ENCODE measurements around the gene THRA.
A peak's percentile ranks its signal among the peaks of the same experiment; 100 is the strongest.

THRA gene, protein sequence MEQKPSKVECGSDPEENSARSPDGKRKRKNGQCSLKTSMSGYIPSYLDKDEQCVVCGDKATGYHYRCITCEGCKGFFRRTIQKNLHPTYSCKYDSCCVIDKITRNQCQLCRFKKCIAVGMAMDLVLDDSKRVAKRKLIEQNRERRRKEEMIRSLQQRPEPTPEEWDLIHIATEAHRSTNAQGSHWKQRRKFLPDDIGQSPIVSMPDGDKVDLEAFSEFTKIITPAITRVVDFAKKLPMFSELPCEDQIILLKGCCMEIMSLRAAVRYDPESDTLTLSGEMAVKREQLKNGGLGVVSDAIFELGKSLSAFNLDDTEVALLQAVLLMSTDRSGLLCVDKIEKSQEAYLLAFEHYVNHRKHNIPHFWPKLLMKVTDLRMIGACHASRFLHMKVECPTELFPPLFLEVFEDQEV

DNA sequence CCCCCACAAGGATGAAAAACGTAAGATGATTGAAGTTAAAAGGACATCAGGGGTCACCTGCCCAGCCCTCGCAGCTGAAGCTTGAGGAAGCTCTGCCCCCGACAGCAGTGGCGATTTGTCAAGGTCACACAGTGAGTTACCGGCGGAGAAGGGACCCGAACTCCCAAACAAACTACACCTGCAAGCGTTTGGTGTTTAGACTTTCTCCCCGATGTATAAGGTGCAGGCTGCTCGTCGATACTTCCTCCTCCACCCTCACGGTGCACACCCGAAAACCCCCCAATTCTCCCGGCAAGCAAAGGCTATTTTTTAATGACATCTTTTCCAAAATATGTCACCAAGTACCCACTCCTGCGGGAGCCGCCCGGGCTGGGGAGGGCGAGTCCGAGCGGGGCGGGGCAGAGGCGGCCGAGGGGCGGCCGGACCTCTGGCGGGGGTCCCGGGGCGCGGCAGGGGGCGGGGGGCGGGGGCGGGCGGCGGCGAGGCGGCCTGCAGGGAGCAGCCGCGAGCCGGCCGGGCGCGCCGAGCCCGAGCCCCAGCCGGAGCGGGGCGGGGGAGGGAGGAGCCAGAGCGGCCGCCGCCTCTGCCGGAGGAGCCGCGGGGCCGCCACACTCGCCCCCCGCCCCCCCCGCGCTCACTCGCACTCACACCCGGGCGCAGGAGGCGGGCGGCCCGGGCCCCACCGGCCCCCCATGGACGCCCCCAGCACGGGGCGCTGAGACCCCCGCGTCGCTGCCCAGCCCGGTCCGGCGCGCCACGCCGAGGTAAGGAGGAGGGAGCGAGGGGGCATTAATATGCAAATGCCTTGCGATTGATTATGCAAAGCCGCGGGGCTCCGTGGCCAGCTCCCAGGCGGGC, at the start of gene THRA:
TSS of gene THRA (plus strand) at position 637 of the 858 bp plus-strand sequence. CDS start 11,524 bp downstream, outside the sequence.
- DNase-seq: peak; percentile 53 to 54

DNA sequence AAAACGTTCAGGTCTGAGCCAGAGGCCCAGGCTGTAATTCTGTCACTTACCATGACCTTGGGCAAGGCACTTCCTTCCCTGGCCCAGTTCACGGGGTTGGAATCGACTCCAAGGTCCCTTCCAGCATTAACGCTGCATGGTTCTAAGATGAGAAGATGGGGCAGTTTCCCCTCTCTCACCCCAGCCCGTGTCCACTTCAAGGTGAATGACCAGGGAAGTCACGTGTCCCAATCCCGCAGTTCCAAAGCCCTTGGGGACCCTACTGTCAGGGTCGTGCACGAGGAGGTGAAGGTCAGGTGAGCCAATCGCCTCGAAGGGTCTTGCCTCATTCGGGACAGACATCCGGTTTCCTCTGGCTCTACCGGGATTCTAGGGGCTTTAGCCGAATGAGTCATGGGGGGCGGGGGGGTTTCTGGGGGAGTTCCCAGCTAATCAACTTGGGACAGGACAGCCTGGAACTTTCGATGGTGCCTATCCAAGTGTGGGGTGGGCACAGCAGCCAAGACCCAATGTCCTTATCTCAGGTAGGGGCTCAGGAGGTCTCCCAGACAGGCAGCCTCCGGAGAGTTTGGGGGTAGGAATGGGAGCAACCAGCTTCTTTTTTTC, 48.3 kb upstream of the THRA start:
- DNase-seq: peak in 1 of 2 donors; percentile 40

DNA sequence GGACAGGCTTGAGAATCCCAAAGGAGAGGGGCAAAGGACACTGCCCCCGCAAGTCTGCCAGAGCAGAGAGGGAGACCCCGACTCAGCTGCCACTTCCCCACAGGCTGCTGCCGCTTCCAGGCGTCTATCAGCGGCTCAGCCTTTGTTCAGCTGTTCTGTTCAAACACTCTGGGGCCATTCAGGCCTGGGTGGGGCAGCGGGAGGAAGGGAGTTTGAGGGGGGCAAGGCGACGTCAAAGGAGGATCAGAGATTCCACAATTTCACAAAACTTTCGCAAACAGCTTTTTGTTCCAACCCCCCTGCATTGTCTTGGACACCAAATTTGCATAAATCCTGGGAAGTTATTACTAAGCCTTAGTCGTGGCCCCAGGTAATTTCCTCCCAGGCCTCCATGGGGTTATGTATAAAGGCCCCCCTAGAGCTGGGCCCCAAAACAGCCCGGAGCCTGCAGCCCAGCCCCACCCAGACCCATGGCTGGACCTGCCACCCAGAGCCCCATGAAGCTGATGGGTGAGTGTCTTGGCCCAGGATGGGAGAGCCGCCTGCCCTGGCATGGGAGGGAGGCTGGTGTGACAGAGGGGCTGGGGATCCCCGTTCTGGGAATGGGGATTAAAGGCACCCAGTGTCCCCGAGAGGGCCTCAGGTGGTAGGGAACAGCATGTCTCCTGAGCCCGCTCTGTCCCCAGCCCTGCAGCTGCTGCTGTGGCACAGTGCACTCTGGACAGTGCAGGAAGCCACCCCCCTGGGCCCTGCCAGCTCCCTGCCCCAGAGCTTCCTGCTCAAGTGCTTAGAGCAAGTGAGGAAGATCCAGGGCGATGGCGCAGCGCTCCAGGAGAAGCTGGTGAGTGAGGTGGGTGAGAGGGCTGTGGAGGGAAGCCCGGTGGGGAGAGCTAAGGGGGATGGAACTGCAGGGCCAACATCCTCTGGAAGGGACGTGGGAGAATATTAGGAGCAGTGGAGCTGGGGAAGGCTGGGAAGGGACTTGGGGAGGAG, 47.5 kb upstream of the THRA start, which contains the start of gene CSF3:
TSS of gene CSF3 (plus strand) at position 436 of the 993 bp plus-strand sequence. CDS start at position 471, 35 bp downstream.
- peak; percentile 64 to 71 for DNase-seq

DNA sequence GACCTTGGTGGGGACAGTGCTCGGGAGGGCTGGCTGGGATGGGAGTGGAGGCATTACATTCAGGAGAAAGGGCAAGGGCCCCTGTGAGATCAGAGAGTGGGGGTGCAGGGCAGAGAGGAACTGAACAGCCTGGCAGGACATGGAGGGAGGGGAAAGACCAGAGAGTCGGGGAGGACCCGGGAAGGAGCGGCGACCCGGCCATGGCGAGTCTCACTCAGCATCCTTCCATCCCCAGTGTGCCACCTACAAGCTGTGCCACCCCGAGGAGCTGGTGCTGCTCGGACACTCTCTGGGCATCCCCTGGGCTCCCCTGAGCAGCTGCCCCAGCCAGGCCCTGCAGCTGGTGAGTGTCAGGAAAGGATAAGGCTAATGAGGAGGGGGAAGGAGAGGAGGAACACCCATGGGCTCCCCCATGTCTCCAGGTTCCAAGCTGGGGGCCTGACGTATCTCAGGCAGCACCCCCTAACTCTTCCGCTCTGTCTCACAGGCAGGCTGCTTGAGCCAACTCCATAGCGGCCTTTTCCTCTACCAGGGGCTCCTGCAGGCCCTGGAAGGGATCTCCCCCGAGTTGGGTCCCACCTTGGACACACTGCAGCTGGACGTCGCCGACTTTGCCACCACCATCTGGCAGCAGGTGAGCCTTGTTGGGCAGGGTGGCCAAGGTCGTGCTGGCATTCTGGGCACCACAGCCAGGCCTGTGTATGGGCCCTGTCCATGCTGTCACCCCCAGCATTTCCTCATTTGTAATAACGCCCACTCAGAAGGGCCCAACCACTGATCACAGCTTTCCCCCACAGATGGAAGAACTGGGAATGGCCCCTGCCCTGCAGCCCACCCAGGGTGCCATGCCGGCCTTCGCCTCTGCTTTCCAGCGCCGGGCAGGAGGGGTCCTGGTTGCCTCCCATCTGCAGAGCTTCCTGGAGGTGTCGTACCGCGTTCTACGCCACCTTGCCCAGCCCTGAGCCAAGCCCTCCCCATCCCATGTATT, 46.5 kb upstream of the THRA start:
- peak in 1 of 2 donors; percentile 28 for DNase-seq

DNA sequence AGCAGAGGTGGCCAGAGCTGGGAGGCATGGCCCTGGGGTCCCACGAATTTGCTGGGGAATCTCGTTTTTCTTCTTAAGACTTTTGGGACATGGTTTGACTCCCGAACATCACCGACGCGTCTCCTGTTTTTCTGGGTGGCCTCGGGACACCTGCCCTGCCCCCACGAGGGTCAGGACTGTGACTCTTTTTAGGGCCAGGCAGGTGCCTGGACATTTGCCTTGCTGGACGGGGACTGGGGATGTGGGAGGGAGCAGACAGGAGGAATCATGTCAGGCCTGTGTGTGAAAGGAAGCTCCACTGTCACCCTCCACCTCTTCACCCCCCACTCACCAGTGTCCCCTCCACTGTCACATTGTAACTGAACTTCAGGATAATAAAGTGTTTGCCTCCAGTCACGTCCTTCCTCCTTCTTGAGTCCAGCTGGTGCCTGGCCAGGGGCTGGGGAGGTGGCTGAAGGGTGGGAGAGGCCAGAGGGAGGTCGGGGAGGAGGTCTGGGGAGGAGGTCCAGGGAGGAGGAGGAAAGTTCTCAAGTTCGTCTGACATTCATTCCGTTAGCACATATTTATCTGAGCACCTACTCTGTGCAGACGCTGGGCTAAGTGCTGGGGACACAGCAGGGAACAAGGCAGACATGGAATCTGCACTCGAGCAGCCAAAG, 45.2 kb upstream of the THRA start:
- DNase-seq: no peak

DNA sequence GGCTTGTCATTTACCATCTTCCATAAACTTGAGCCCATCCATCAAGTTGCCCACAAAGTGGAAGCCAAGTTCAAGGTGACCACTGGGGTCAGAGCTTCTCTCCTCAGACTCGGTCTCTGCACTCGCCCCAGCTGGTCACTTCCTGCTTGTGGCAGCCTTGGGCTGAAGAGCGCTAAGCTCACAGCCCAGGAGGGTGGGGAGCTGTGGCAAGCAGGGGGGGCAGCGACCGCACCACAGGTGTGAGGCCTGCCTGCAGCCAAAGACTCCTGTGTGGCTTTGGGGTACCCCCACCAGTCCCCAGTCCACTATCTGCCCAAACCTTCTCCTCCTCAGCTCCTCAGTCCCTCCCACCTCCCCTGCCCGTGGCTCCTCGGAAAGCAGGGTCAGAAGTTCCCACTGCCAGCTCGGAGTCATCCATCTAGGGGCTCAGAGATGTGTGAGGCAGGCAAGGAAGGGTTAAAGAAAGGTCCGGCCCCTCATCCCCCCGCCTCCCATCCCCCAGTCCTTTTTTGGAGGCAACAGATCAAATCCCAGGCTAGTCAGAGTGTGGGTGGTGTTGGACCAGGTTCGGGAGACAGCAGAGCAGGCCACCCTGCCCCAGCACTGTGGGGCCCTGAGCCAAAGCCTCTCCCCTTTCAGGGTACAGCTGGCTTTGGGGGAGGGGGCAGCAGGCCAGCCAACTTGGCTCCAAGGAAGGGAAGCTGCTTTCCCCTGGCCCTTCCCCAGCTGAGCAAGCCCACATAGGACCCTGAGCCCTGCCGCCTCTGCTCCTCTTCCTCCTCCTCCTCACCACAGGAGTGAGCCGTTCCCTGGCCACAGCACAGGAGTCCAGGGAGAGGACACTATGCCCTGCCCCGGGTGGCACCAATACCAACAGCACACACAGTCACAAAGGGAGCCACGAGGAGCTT, 44.3 kb upstream of the THRA start:
- no peak for DNase-seq

DNA sequence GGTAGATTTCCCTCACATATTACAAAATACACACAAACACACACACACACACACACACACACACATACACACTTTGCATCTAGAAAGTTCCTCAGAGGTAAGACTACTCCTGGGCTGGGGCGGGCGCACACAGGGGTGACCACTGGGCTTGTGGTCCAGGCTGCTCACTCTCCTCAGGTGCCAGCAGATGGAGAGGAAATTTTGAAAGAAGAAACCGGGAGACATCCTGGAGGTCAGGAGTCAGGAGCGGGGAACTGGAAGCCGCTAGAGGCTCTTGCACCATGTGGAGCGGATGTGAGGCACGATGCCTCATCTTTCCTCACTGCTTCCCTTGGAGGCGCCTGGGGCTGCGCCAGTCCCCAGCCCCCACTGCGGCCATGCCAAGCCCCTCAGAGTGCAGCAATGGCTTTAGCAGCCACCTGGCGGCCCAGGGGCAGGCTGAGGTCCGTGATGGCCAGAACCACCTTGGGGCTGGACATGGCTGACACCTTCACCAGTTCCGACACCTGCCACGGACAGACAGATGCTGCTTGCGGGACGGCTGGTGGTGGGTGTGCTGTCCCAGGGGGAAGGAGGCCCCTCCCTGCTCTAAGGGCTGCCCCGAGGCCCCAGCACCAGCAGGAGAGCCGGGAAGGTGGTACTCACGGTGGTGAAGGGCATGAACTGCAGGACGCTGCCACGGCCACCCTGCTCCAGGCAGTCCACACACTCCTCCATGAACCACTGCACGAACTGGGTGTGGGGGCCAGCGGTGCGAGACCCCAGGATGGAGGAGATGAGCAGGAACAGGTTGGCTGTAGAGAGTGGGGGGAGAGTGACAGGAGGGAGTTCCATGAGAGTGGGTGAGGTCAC, 43.4 kb upstream of the THRA start:
- no peak for DNase-seq

DNA sequence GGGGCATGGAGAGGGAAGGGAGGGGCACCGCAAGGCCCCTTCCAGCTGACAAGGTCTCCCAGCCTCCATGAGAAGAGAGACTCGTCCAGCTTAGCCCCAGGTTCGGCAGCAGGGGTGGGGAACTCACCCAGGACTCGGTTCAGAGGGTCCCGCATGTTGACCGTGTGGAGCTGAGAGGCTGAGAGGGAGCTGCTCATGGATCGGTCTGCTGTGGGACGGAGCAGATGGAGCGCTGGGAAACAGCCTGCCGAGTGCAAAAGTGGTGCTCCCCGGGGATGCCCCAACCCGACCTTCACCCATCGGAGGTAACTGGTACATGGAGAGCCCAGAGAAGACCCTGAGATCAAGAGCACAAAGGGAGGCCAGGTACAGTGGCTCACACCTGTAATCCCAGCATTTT, 42.6 kb upstream of the THRA start:
- DNase-seq: no peak

DNA sequence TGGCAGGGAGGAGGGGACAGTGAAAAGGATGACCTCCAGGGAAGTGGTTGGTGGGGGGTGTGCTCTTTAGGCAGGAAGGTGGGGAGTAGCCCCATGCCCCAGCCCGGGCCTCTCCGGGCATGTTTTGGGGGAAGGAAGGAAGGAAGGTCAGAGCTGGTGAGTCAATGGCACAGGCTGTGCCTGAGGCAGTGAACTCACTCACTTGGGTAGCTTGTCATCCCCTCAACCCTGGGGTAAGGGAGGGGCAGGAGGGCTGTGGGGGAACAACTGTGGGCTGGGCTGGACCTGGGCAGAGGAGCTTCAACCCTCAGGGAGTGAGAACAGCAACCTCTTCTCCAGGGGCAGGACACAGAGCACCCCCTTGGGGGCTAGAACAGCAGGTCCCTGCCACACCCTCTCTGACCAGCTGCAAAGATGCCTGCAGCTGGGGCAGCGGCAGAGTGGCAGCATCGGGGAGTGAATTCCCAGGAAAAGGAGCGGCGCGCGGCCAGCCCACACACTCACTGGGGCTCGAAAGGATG, 41.3 kb upstream of the THRA start:
- DNase-seq: no peak

DNA sequence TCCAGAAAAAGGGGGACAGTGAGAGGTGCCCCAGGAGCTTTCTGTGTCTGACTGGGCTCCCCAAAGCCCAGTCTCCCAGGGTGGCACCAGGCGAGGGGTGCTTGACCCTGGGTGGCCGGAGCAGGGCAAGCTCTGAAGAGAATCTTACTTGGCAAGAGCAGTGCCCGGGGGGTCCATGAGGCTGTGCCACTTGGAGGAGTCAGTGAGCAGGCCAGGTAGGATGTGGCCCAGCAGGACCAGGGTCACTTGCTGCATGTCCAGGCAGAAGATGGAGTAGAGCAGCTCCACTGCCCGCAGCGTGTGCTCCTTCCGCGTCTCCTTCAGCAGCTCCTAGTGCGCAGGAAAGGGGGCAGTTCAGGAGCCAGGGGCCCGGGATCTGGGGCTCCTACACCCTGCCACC, 40.3 kb upstream of the THRA start:
- no peak for DNase-seq

DNA sequence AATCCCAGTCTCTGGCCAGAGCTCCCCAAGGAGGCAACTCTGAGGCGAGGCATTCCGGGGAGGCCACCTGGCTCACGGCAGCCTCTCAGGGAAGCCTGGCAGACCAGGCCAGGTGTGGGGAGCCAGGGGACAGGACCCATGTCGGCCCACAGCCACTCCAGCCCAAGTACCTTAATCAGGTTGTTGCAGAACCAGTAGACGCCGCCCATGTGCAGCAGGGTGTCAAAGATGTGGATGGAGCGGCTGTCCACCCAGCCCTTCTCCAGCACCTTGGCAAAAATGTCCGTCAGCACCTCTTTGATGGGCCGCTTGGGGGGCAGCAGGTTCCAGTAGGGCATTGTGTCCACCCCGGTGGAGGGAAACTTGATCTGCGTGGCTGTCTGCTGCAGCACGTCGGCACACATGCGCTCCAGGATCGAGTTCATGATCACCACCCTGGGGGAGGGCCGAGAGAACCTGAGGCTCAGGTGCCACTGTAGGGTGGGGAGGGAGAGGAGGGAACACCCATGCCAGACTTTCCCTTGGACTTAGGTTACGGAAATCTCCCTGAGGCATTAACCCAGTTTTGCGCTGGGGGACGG, 39.7 kb upstream of the THRA start:
- DNase-seq: no peak

DNA sequence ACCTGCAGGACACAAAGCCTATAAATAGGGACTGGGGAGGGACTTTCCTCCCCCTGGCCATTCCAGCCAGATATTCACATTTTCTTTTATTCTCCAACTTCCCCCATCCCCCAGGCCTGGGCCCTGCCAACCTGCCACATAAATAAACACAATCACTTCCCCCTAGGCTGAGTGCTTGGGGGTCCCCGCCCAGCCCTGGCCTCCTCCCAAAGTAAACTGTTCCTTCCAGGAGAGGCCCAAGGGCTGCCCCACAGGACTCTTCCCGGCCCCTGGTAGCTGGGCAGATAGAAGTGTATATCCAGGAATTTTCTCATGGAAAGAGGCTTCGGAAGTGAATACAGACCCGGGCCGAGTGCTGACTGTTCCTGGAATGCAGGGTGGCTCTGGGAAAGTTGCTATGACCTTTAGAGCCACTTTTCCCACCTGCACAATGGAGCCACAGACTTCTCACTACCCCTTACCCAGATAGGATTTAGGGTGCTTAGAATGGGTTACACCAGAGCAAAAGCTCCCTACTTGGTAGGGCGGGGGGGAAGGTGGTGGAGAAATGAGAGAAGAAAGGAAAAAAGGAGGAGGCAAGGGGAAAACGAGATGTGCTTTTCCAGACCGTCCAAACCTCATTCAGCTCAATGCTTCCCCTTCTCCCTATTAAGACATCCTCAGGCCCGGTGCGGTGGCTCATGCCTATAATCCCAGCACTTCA, 39.0 kb upstream of the THRA start:
- no peak for DNase-seq

DNA sequence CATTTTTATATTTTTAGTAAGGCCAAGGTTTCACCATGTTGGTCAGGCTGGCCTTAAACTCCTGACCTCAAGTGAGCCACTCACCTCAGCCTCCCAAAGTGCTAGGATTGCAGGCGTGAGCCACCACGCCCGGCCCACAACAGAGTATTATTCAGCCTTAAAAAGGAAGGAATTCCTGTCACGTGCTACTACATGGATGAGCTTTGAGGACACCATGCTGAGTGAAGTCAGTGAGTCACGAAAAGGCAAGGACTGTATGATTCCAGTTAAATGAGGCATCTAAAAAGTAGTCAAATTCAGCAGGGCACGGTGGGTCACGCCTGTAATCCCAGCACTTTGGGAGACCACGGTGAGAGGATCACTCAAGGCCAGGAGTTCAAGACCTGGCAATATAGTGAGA, 37.9 kb upstream of the THRA start:
- no peak for DNase-seq

DNA sequence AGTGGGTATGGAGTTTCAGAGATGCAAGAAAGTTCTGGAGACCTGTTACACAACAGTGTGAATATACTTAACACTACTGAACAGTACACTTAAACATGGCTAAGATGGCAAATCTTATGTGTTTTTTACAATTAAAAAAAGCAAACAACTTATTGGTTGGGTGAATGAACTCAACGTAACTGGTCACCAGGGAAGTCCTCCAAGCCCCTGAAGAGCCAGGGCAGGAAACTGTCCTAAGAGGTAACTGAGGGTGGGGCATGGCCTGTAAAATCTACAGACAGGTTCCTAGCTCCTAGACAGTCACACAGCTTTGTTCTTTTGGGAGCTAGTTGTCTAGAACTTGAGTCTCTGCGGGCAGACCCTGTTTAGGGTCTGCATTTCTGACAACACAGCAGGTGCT, 37.2 kb upstream of the THRA start:
- DNase-seq: no peak

DNA sequence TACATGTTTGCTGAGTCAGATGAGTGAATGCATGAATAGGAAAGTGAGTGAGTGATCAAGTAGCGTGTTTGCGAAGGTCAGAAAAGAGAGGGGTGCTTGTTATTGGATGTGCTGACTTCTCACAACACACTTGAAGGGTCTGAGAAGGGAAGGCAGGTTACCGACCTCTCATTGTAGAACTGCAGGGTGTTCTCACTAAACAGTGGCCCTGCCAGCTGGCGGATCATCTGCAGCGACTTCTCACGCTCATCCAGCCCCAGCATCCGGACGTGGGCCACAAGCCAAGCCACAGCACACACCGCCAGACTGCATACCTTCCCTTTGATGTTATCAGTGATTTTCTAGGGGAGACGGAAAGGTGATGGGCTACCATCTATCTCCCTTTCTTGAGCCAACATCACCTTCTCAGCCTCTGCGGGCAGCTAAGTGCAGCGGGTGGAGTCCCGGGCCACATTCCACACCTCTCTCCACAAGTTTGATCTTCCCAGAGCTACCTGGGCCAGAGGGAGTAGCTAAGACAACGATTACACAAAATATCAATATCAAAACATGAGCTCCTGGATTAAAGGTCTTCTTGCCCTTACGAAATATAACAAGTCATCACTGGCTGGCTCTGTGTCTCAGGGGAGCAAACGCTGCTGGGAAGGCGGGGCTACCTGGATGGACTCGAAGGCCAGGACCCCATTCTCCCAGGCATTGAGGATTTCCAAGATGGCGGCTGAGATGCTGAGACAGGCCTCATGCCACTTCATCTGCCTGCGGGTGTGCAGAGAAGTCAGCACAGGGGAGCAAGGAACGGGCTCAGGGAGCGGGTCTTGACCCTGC, 36.6 kb upstream of the THRA start:
- no peak for DNase-seq

All from inflammatory macrophage treated with lipopolysaccharide for 1 hour (primary cell).